ENCODE data around the gene DUOXA2.

DNA sequence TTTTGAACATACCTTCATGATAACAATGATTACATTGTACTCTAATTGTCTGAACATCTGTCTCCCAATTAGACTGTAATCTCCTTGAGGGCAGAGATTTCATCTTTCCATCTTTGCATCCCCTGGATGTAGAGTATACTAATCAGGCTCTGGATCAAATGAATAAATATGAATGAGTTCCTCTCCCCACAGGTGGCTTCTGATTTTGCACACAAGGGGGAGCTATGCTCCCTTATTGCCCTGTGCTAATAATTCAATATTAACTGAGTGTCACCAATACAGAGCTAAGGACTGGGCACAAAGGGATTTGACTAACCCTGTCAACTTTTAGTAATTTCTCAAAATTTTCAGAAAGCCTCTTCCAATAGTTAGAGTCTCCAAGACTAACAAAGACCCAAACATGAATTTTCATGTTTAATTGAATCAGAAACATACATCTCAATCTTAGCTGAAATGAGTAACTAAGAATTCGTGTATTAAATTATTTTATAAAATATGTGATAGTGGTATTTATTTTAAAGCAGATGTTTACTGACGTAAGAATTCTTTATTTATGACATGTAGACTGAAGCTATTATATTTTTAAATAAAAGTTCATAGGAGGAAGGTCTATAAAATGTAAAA lies 12.5 kb downstream of the DUOXA2 start:
- TF ChIP-seq YY1 (IDR thresholded peaks at IDR 0.05; ENCODE audit: insufficient read depth, insufficient read length) (no peak), SUZ12 (IDR thresholded peaks at IDR 0.05; ENCODE audit: extremely low read depth, insufficient read depth, insufficient read length) (no peak)
